ENCODE measurements around the gene UBXN7.

GRCh38 chr3:196432137-196432879 is at the start of gene UBXN7:
- no peak for TF ChIP-seq CTCF (conservative IDR thresholded peaks at IDR 0.05 in 1 of 2, IDR thresholded peaks at IDR 0.05 in 1 of 2; ENCODE audit: low read depth in 1 of 2, low read length in 2 of 2)
- TF ChIP-seq EZH2 (IDR thresholded peaks at IDR 0.05; ENCODE audit: low read length, missing control alignments): no peak
